GM18502 (cell line): Measurements from ENCODE around the gene KCNK3.
"Not testable (repeated sequence)": the region's sequence is repeated elsewhere in the genome, so short reads cannot be mapped to it uniquely, and the experiment has no call there.

Experiments used
- ATAC-seq: cut with Tn5 transposase; IDR thresholded peaks from one replicate; pipeline ENCODE4 v1.9.1; 2021; ENCODE audit warnings: mild to moderate bottlenecking; ENCODE audit not compliant: unreplicated experiment, poor library complexity

The KCNK3 gene

DNA sequence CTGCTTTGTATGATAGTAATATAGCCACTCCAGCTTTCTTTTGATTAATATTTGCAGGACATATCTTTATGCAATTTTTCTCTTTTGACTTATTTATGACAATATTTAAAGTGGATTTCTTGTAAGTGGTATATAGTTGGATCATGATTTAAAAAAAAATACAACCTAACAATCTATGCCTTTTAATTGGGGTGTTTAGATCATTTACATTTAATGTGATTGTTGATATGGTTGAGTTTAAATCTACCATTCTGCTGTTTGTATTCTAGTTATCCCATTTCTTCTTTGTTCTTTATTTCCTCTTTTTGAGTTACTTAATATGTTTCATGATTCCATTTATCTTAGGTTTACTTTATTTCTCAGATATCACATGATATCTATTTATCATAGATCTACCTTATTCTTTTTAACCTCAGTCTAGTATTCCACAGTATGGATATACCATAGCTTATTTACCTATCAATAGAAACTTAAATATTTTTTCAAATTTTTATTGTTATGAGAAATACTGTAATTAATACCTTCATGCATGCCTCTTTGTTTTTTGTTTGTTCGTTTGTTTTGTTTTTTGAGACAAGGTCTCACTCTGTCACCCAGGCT is 32.1 kb upstream of the KCNK3 start:
- no peak for ATAC-seq

DNA sequence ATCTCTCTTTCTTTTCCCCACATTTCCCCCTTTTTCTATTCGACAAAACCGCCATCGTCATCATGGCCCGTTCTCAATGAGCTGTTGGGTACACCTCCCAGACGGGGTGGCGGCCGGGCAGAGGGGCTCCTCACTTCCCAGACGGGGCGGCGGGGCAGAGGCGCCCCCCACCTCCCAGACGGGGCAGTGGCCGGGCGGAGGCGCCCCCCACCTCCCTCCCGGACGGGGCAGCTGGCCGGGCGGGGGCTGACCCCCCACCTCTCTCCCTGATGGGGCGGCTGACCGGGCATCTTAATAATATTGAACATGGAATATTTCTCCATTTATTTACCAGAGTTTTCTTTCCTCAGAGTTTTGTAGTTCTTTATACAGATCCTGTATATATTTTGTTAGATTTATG is 27.2 kb upstream of the KCNK3 start:
- ATAC-seq, result not testable (repeated sequence)

DNA sequence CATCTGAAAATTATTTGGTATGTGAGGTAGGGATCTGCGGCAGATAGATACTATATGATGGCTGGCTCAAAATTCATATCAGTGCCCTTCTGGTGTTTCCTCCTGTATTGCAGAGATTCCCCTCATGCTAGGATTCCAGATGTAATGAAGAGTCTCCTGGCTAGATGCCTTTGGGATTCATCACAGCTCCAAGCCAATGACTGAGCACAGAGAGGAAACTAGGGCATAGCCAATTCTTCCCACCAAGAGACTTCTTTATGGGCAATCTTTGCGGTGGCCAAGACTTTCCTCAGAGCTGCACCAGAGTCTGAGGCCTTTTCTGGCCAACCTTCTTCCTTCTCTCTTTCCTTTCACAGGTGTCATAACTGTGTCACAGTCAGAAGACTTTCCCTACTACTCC is 25.9 kb upstream of the KCNK3 start:
- no peak for ATAC-seq

DNA sequence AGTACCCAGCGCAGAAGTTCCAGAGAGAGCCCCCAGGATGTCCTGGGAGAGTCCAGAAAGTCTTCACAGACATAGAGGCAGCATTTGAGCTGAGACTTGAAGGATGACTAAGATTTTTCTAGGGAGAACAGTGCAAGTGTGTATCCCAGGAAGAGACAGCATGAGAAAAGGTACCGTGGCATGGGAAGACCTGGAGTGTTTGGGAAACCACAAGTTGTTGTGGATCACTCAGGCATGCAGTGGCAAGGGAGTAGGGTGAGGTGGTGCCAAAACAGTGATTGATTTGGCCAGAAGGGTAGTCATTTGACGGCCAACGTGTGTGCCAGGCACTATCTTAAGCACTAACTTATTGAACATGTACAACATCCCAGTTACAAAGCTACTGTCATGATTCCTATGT is 24.5 kb upstream of the KCNK3 start:
- ATAC-seq, result no peak

DNA sequence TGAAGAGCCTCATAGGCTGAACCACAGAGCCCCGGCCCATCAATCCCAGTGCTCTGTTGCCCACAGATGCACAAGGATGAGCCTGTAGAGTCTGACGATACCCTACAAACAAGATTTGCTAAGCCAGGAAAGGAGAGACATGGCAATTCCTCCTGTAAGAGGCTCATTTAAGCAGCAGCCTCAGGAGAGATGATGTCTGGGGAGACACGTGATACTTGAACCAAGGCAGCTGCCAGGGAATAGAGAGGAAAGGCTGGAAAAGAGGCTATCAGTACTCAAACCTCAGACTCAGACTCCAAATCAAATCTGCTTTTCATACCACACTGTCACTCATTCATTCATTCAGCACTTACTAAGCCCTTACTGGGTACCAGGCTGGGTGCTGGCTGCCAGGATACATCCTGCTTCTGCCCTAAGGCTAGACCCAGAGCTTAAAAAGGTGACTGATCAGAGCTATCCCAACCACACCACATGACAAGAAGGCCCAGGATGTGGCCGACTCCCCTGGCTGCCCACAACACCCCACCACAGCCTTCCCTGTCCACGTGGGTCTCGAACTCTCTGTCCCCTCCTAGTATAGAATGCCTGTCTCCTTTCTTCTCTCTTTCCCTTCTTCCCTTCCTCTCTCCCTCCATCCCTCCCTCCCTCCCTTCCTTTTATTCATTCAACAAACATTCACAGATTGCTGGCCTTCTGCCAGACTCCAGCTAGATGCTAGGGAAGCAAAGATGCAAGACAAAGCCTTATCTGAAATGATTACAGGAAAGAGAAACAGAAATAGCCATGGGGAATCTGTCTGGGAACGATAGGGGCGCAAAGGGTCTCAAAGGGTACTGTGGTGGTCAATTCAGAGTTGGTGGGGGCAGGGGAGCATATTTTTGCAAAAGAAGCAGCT is 23.4 kb upstream of the KCNK3 start:
- ATAC-seq, result no peak

DNA sequence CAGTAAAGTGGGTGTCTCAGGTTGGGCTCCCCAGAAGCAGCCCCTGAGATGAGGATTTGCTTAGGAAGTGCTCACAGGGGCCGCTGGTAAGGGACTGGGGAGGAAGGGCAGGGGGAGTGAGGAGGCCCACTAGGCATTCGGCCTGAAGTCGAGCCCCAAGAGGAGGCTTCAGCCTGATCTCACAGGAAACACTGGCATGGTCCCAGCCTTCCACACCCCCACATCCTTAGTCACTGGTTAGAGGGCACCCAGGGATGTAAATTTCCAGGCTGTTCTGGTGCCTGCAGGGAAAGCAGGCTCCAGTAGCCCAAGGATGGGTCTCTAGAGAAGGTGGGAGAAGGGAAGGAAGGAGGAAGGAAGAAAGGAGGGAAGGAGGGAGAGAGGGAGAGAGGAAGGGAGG is 22.4 kb upstream of the KCNK3 start:
- ATAC-seq, result no peak

DNA sequence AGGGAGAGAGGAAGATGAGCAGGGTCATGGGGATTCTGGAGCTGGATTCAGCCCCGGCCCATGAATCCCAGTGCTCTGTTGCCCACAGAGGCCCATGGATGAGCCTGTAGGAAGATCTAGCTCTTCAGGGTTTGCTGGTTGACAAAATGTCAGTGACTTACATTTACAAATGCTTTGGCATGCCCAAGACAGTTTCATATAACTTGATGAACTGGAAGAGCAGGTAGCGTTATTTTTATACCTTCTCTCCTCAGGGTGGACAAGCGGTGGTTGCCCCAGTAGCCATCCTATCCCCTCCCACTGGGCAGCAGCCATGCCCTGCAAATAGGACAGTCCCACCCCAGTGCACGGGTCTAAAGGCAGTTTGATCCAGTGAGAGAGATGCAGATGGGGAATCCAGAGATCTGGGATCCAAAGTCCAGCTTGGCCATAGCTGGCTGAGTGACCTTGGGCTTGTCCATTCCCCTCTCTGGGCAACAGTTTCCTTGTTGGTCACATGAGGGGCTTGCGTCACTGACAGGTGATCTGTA is 21.5 kb upstream of the KCNK3 start:
- no peak for ATAC-seq

DNA sequence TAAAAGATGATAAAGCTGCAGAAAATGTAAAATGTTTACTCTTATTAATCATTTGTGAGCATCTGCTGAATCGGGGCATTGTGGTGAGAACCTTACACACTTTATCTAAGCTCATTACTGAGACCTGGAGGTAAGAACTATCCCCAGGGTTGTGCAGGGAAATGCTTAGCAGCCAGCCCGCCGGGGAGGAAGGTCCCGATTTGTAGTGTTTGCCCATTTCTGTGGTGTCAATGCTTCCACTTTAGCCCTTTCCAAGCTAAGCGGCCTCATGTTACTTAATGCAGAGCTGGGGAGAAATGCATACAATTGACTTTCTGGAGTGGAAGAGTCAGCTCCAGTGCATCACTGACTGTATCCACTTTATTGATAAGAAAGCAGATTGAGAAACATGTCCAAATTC is 20.8 kb upstream of the KCNK3 start:
- ATAC-seq, result no peak

DNA sequence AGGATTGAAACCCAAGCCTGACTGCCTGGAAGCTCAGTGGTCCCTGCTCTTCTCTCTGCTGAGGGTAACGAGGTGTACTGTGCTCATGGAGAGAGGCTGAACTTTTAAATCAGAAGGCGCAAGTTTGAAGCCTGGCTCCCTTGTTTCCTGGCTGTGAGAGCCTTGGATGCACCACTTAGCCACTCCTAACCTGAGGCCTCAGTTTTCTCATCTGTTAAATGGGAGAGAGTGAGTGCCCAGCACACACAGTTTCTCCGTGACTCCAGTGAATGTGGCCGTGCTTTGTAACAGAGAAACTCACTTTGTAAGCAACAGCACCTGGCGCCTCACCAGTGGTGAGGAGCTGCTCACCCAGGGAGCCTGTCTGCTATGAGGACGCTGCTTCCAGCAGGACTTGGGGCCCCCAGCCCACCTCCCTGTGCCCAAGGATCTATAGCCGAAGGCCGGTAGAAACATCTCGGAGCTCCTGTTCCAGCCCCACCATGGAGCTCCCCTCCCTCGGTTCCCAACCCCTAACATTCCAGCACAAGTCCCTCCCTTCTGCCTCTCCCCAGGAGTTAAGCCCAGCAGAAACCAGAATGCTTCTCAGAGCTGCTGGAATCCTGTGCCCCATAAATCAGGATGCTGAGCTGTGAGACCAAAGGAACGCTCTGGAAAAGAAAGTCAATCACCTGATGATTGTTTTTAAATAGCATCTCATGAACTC is 20.3 kb upstream of the KCNK3 start:
- no peak for ATAC-seq

DNA sequence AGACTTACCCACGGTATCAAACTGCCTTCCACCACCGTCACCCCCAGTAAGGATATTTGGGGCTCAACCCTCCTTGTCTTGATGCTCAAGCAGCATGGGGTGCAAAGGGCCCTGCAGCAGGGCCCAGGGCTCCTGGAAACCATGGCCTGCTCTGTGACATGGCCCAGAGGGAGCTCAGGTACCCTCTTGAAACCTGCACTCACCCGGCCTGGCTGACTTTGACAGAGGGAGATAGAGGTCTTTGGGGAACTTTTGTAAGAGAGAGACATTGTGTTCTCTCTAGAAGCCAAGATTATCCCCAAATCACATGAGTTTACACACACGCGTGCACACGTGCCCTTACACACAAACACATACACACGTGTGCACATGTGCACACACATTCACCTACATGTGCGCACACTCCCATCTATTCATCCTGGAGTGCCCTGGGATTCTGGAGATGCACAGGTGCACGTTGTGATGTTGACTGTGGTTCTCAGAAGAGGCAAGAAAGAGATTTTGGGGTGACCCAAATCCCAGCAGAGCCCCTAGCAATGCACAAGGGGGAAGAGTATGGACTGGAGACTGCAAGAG is 19.6 kb upstream of the KCNK3 start:
- no peak for ATAC-seq

DNA sequence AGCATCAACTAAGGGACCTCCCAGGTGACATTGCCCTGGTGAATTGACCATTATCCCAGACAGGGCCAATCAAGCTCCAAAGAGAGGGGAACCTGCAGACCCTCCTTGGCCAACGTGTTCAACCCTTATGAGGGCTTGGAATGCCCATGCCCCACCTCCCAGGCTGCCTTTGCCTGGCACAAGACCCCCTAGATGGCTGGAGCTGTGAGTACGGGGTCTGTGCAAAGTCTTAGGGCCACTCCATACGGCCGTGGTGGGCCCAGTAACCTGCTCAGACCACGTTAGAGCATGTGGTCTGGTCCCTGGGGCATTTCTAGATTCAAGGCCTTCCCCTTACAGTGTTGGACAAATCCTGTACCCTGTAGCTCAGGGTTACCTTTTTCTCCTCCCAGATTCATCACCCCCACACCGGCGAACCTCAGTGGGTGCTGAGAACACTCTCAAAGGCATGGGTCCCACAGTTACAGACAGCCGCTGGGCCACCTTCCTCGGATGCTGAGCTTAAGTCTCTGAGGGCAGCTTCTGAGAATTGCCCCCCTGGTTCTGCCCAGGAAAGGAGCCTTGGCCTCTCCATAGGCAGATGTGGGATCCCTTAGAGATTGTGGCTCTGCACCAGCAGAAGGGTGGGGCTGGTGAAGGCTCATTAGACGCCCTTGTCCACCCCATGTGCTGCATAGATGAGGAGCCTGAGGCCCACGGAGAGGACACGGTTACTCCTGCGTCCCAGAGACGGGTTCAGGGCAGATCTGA is 18.3 kb upstream of the KCNK3 start:
- no peak for ATAC-seq

DNA sequence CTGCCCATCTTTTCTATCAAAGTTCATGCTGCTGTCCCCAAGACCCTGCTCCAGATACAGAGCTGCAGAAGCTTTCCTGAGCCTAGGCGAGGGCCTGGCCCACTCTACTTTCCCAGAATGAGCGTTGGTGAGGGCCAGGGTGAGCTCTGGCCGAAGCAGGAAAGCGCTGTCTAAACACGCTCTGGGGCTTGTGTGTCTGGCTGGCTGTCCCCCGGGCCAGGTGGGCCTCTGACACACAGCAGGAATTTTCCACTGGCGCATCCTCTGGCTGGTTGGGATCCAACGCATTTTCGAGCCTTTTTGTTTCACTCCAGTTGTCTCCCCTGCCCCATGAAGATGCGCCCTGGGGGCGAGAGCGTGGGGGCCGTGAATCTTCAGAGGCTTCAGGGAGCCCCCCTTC is 17.8 kb upstream of the KCNK3 start:
- ATAC-seq, result no peak

DNA sequence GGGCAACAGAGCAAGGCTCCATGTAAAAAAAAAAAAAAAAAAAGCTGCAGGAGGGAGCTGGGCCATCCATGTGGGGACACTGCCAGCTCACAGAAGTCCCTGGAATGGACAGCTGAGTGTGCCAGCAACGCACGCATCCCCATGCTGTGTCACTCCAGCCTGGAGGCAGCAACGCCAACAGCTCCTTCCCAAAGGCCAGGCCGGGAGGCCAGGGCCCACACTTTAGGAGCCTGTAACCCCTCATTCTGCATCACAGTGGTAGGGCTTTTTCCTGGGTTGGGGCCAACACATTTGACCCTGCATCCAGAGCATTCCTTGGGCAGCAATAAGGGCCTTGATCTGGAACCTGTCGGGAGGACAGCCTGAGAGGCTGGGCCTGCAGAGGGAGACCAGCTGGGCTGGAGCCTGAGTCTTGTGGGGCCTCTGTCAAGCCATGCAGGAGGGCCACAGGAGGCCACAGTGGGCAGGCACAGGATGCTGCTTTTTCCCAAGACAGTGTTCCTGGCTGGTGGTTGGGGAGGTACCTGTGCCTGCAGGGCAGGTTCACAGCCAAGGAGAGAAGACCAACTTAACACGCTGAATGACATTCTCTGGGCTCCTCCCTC is 16.8 kb upstream of the KCNK3 start:
- no peak for ATAC-seq

DNA sequence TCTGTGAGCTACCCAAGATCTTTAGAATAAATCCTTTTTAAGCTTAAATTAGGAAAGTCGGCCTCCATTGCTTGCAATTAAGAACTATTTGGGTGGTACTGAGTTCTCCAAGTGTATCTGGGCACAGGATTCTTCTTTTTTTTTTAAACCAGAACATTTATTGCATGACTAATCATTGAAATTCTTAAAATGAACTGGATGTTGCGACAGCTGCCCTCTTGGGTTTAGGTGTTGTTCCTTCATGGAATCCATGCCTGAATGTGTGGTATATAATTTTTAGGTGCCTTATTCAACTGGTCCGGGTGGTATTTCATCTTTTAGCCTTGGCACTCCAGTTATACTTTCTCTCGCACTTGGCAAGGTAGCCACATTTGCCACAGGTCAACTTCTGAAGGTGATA is 14.5 kb upstream of the KCNK3 start:
- ATAC-seq, result no peak

DNA sequence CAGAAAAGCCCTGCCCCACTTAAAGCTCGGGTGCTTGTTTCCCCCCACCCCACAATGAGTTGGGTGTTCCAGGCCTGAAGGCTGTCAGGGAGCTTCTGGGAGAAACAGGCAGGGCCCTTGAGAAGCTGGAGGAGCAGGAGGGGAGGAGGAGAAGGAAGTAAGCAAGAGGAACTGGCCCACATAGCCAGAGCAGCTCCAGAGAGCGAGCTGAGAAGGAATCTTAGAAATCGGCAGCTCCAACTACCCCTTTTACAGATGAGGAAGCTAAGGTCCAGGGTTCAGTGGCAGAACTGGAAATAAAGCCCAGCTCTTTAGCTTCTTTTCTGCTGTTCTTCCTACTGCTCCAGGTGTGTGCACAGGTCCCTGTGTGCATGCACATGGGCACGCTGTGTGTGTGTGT is 12.7 kb upstream of the KCNK3 start:
- no peak for ATAC-seq

DNA sequence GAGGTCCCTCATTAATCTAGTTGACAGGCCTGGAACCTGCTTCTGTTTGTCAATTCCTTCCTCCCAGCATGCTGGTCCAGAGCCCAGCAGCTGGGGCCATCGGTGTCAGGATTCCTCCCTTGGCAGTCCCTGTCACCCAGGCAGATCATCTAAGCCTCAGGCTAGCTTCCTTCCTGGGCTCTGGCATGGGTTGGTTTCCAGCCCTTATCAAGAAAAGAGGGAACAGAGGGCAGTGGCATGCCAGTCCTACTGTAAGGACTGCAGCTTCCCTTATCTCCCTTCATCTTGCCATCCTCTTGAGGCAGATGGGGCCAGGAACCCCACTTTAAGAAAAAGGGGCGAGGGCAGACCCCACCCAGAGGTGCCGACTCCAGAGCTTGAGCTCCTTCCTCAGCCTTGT is 10.9 kb upstream of the KCNK3 start:
- no peak for ATAC-seq

DNA sequence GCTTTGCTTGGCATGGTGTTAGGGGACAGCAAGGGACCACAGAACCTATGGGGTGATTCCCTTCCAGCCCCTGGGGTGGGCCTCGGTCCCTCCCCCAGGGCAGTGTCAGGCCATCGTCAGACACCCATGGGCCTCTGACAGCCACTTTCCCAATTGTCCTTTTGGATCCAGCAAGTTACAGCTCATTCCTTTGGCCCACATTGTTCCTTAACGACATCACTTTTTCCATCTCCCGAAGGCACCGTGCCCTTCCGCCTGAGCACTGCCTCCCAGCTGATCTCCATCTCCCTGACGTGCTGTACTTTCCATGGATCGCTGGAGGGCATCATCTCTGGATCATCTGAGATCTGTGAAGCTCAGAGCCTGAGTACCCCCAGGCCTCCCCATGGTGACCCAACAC is 10.4 kb upstream of the KCNK3 start:
- ATAC-seq, result no peak

DNA sequence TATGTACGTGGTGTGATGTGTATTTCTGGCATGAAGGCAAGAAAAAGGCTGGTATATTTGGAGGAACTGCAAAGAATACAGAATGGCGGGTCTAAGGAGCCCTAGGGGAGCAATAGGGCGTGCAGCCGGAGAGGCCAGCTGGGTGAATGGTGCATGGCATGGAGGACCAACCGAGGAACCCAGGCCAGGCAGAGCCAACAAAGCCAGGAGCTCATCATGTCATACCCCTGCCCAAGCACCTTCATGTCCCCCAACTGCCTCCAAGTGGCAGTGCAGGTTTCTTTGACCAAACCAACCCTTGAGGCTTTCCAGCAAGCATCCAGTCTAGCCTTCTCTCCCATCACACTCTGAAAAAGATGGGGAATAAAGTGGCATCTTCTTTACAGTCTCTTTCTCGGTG is 8.9 kb upstream of the KCNK3 start:
- ATAC-seq, result no peak

DNA sequence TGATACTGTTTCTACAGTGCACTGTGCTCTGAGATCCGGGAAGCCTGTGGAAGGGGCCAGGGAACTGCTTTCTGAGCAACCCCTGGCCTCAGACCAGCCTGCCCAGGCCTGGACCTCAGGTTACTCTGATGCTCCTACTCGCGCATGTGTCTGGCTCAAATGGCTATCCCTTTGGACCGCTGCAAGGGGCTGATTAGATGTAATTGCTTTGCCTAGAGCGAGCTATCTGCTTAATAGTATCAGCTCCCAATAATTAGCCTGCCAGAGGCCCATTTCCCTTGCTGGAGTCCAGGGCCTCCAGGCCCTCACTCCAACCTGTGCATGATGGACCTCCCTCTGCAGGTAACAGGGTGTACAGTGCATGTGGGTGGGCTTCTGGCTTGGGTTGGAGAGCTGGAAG is 7.2 kb upstream of the KCNK3 start:
- ATAC-seq, result no peak
